GM21423 (cell line): Measurements from ENCODE around the gene PRKG1.

Experiments used
- ATAC-seq: cut with Tn5 transposase; IDR thresholded peaks from one replicate; pipeline ENCODE4 v1.9.1; 2021; ENCODE audit warnings: mild to moderate bottlenecking, moderate library complexity; ENCODE audit not compliant: unreplicated experiment

The PRKG1 gene

DNA sequence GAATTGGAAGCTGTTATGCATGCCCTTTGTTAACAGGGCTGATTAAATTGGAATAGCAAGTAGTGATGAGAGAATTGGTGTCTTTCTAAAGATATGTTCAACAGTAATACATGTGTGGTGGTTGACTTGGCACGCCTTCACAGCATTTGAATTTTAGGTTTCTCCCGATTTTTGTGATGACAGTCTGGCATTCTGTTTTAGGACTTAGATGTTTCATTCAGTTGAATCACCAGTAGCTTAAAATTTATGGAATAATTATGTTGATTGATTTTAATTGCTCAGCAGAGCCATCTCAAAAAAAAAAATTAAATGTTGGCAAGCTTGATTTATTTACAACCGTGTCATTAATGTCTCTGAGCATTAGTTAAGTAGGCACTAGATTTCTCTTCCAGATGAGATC lies 405.4 kb downstream of the PRKG1 start:
- no peak for ATAC-seq

DNA sequence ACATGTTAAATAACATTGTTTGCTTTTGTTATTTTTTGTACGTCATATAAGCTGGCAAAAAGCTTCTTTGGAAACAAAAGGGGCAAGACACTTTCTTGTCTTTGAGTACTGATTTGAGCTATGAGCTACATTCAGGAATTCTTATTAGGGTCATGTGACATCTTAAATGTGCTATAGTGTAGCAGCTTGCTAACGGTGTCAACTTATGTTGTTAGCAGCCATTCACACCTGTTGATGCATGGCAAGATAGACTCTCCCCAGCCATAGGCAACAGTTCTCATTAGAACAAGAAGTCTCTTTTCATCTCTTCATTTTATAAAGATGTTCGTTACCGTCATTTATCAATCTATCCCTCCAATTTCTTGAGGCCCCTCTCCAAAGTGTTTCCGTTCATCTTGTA lies 411.4 kb downstream of the PRKG1 start:
- no peak for ATAC-seq

DNA sequence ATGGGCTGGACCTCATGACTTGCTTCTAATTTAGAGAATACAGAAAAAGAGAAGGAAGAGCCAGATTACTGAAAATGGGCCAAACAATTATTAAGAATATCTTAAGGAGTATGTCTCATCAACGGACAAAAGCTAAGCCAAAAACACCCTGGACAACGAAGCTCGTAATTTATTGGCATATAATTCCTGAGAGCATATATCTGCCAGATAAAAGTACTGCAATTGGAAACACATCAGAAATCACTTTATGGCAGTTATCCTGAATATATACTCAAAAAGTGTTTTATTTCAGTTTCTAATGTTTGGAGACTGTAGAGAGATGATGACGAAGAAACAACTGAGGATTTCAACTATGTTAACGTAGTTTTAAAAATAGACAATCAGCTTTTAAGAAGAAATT lies 413.3 kb downstream of the PRKG1 start:
- no peak for ATAC-seq

DNA sequence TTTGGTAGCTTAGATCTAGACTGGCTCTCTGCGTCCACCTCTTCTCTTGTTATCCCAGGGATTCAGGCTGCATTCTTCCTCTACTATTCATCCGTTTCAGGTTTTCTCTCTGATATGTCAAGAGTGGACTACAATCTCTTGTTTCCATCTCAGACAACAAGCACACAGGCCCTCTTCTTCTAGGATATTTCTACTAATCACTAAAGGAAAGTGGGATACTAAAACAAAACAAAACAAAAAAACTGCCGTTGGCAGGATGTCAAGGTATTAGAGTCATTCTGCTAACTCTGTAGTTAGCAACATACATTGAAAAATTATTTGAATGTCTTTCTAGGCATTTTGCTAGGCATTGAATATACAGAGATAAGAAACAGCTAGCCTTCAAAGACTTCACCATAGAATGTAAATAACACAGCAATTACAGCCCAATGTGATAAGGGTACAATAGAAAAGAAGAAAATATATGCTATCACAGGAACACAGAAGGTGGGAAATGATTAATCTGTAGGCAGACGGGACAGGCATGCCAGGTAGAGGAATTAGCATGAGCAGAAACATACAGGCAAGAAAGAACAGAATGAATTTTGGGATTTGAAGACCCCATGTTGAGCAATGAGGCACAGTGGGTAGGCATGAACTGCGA lies 414.6 kb downstream of the PRKG1 start:
- ATAC-seq, result no peak

DNA sequence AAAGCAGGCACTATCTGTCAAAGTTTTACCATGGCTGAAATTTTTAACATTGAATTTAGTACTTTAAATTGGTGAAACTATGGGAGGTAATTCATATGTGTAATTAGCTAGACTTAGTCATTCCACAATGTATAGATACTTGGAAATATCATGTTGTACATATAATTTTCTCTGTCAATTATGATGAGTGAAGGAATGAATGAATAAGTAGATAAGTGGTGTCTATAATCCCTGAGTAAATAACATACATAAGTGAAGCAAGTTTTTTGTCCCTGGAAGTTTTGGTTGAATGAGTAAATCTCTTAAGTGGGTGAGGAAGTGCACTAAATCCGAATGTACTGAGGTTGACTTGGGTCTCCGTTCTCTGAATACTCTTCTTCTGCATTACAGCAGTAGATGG lies 424.1 kb downstream of the PRKG1 start:
- ATAC-seq, result no peak

DNA sequence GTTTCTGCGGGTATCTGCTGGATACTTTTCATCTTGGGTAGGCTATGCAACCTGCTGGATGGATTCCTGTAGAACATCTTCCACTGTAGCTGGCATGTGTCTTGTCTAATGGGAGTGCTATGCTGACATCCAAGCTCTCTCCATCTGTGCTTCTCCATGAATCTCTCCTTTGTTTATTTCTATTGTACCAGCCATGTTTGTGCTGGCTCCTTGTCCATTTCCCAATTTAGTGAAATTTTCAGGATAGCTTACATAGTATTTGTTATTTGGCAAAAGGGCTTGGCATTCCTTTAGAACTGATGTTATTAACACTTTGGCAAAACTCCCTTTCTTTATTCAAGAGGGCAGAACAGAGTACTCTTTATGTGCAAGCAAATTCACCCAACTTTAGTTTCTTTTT lies 427.1 kb downstream of the PRKG1 start:
- ATAC-seq, result no peak

DNA sequence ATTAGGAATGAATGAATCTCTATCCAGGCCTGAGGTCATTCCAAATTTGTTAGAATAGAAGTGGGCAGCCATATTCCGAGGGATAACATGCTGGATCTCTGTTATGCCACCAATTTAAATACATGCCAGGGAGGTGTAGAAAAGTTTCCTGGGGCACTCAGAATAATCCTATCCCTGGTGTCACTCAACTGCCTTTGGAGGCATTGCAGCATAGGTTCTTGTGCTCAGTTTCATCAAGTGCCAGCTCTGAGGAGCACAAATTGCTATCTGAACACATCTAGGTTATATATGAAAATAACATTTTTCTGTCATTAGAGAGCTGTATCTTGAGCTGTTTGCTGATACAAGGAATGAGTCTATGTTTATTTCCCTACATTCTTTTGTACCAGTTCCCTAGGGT lies 427.8 kb downstream of the PRKG1 start:
- no peak for ATAC-seq

DNA sequence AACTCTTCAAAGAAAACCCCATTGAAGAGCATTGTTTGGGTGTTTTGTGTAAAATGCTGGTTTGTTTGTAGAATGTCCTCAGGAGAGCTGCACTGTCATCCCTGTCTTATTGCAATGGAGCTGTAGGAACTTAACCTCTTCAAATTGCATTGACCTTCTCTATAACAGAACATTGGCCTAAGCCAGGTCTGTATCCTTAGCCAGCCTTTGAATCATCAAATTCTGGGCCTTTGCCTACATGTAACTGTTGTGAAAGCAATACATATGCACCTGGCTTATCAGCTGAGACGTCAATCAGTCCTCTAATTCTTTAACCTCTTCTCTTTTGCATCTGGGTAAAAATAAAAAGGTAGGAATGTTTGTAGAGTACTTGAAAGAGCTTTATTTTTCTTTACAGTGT lies 429.1 kb downstream of the PRKG1 start:
- no peak for ATAC-seq

DNA sequence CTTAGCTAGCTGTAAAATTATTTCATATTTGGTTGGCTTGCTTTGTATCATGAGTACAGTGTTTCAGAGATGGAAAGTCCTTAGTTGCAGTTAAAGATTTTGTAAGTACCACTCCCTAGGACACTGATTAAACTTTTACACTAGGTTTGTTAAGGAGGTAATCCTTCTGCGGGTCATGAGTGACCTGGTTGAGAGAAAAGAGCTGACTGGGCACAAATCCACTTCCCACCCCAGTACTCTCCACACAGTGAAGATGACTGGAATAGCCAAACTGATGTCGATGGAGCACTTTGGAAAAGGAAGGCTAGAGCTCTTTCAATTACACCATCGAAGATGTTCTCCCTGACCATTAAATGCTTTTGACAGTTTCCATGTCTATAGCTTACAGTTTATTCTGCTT lies 433.2 kb downstream of the PRKG1 start:
- no peak for ATAC-seq

DNA sequence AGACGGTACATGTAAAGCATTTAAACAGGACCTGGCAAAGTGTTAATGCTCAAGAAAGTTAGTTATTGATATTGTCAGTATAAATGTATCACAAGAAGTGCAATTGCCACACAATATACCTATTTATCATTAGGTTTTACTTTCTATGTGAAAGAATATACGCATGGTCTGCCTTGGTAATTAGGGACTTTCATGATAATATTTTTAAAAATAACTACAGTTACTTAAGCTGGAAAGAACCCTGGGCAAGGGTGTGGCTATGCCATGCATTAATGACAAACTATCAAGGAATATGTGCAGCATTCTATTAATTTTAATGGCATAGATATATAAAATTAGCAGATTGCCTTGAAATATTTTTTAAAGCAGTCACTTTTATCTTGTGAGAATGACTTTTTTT lies 433.9 kb downstream of the PRKG1 start:
- no peak for ATAC-seq

DNA sequence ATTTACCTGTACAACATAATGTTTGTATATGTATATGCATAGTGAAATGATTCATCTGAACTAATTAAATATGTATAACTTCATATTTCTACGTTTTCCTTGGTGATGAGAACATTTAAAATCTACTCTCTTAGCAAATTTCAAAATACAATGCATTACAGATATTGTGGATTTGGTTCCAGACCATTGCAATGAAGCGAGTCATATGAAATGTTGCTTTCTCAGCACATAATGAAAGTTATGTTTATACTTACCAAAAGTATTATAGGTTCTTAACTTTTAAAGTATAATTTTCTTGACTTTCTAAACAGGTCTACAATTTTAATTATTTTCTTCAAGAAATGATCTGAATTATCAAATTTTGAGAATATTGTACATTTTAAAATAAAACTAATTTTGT lies 435.9 kb downstream of the PRKG1 start:
- ATAC-seq, result no peak

DNA sequence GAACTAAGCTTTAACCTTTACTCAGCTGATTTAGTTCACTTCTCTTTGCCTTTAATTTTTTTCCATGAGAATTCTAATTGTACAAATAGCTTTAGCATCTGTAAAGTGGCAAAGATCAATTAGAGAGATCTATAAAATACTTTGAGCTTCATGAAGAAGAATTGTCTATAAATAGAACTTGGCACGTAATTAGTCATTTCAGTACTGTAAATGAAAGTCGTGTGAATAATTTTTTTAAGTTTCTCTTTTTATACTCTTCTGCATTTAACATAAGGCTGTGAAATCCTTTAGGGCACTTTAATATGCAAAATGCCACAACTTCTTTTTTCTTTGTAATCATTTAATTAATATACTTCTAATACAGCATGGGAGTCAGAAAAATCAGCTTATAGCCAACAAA lies 447.3 kb downstream of the PRKG1 start:
- no peak for ATAC-seq

DNA sequence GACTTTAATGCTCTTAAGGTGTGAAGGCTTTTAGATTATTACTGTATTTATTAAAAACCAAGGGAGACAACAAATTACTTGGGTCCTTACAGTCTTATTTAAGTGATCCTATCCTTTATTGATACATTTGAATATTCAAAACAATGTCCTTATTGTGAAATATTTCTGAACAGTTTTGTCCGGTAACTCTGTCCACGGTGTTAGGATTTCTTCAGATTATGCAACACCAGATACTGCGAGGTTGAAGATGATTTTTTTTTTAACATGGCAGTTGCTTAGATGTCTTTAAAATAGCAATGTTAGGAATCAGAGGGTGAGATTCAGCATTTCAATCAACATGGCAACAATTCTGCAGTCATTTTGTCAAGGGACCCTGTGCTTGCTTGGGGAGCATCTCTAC lies 448.6 kb downstream of the PRKG1 start:
- ATAC-seq, result no peak

DNA sequence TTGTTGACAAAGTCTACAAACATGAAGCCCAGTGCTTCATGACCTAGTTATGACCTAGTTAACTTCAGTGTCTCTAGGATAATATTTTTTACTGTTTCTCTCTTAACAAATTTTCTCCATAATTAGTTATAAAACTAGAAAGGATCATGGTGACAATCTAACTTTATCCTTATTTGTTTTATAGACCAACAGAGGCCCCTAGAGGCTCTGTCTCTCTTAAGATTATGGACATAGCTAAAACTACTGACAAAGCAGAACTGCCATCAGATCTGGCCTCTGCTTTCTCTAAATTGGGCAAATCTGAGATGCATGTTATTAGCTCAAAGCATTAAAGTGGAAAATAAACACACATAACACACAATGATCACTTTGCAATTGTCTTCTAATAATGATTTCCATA lies 449.2 kb downstream of the PRKG1 start:
- no peak for ATAC-seq

DNA sequence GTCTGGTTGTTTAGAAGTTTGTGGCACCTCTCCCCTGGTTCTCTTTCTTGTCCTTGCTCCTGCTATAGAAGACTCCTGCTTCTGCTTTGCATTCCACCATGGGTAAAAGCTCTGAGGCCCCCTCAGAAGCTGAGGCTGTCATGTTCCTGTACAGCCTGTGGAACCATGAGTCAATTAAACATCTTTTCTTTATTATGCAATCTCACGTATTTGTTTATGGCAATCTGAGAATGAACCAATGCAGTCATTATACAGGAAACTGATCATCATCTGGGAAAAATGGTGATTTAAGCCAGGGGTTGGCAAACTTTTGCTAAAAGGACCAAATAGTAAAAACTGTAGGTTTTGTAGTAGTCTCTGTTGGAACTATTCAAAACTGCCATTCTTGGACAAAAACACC lies 449.8 kb downstream of the PRKG1 start:
- no peak for ATAC-seq

DNA sequence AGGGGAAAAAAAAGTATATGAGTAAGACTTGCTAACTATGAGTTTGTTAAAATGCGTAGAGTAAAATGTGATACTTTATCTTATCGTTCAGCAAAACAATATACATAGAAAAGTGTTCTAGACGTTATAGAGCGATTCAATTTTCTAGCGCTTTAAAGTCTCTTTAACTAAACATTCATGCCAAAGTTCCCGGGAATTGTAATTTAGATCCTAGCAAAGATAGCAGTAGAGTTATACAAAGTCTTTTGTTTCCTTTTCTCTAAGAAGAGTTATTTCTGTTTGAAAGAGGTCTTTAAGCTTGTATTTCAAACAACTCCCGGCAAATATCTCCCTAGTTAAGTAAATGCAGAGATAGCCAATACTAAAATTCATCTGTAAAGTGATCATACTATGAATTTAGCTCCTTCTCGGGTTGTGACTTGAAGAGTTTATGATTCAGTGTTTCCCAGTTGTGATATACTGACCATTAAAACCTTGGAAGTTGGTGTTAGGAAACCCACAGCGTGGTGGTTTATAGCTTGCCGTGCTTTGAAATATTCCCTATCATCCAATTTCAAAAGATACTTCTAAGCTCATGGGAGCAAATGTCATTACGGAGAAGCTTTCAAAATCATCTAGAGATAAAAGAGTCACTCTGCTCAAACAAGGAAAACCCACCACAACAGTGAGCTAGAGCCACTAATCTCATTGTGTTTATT lies 453.4 kb downstream of the PRKG1 start:
- ATAC-seq, result no peak

DNA sequence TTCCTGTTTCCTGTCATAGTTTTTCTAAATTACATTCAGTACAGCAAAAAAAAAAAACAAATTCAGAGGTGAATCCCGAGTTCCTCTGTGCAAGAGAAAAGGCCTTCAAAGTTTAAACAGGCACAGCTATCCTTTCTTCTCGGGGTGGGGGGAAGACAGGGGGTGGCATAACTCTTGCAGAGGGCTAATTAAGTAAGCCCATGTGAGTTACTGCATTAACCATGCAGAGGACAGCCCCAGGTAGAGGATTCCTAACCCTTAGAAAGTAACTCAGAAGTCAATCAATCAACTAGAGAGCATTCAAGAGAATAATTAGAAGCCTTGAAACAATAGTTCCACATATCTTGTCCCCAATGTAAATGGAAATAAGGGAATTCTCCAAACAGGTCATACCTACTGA lies 454.2 kb downstream of the PRKG1 start:
- no peak for ATAC-seq

DNA sequence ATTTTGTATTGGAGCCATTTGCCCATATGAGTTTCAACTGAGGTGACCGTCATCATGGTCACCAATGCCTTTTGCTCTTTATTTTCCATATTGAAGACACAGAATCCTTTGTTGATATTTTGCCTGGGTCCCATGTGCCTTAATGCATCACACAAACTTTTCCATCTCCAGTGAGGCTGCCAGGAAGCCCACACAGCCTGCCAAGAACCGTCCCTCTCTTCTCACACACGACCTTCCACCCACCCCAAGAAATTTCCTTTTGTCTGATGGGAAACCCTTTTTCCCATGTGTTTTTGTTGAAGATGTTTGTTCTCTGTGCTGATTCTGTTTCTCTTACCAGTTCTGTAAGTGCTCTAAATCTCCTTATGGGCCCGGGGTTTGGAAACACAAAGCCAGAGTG lies 456.3 kb downstream of the PRKG1 start:
- ATAC-seq, result no peak

DNA sequence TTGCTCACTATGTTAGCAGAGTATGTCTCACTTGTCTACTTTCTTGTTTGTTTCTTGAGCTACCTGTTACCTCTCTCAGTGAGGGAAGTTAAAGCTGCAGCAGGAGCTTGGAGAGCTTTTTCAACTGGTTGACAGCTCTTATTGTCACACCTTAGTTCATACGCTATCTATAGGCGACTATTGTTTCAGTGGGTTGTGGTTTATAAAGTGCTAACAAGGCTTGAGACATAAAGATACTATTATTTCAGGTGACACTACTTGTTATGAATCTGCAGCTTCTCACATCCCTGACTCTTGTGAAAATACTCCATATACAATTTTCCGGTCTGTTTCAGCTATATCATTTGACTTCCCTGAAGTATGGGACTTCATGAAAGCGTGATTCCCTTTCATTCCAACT lies 457.8 kb downstream of the PRKG1 start:
- no peak for ATAC-seq

DNA sequence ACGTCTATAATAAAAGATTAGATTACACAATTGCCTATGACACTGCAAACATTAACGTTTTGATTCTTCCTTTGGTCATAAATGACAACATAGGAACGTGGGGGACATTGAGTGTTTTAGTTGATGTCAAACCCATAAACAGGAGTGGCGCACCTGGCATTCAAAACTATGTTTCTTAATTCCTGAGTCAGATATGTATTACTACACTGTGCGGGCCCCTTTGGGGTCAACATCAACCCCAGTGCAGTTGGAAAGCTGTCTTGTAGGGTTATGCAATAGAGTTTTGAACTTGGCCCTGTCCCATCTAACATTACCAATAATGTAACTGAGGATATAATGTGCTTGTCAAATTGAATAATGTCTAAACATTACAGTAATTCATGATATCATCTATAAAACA lies 468.6 kb downstream of the PRKG1 start:
- ATAC-seq, result no peak

DNA sequence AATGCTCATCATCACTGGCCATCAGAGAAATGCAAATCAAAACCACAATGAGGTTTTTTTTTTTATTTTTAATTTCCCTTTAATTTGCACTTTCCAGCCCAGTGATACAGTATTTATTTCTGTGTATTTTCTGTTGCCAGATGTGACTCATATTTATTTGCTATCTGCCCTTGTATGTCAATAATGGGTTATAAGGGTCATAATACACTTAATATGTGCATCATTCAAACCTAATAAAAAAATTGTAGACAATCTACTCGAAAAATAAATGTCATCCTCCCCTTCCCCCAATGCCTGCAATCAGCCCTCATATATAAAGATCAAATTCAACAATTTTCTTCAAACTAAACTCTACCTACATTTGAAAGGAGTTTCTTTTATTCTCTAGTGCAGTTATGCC lies 470.6 kb downstream of the PRKG1 start:
- ATAC-seq, result no peak

DNA sequence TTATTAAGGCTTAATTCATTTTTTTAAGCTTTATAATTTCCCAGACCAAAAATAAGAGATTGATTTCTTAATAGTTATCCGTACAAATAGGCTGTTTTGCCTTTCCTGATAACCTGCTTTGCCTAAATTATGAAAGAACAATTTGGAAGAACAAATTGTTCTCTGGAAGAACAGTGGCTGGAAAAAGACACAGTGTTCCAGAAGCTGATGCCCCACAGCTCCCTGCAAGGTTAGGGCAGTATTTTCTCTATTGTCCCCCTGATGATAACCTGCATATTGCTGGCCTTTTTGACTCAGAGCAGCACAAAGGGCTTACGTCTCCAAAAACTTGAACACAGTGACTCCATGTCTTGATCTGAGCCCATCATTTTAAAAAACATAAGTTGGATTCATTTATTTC lies 473.7 kb downstream of the PRKG1 start:
- ATAC-seq, result no peak

DNA sequence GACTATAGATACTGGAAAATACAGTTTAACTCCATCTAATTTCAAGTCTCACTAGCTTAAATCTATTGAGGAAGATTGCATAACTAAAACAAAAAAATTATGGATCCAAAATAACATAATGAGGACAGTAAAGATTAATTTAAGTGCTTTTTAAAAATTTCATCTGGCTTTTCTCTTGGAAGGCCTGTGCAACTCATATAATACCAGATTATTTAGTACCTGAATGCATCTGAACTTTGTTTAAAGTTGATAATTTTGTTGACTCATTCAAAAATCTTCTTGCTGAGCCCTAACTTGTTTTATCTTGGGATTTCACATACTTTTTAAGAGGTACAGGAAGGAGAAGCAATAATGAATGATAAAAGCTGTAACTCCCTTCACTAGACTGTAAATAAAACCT lies 478.6 kb downstream of the PRKG1 start:
- no peak for ATAC-seq
